ENCODE results near the gene AREG. TPM values are rescaled to one million over a fixed set of nuclear protein-coding genes. Genes with fewer than 3 reads are reported as not detected.
"Not testable (repeated sequence)": the region's sequence is repeated elsewhere in the genome, so short reads cannot be mapped to it uniquely, and the experiment has no call there.

Gene AREG
- total RNA-seq = 1 to 10 TPM in 1 of 8 experiments, under 1 TPM in 2, not detected in 5; 0.11 to 1.6 (median 0.21) TPM

DNA sequence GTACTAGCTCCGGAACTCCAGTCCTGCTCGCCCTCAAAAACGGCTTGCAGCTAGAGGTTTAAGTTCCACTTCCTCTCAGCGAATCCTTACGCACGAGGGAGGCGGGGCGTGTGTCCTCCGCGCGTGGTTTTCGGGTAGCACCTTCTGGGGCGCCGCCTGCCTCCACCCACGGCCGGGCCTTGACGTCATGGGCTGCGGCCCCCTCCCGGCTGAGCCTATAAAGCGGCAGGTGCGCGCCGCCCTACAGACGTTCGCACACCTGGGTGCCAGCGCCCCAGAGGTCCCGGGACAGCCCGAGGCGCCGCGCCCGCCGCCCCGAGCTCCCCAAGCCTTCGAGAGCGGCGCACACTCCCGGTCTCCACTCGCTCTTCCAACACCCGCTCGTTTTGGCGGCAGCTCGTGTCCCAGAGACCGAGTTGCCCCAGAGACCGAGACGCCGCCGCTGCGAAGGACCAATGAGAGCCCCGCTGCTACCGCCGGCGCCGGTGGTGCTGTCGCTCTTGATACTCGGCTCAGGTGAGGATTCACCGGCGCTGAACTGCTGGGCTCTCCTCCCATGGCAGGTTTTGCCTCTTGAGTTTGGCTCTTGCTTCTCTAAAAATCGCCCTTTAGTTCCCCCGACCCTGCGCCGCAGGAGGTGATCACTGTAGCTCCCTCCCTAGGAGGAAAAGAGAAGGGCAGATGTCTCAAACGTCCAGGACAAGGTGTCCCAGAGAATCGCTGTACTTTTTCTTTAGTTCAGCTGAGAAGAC, at the start of gene AREG:
TSS of gene AREG (plus strand) at position 246 of the 752 bp plus-strand sequence. CDS start at position 456, 210 bp downstream.
- in situ Hi-C loops (cut with MboI; ENCODE audit: low pct_unique_long_range_greater_than_20kb in 2 of 9, low sequenced_read_pairs in 9 of 9, unreplicated experiment in 9 of 9) = no loop called here
- 0 to 7% (median 3%) methylated on average over 1 to 20 of the region's 64 CpGs; no CpG with 5 or more reads in 2 of the 10 experiments for WGBS, 10 experiments
- Histone ChIP-seq H3K27ac (no peak within 1 kb of the TSS), H3K4me1 (replicated peaks in 1 of 2) (no peaks in the 10 kb centered on the region), H3K4me3 (peak within 1 kb of the TSS; percentile 29 to 46 (median 37))
- ATAC-seq (replicated peaks in 6 of 8) = peak; percentile 73 to 96 (median 86)

- ATAC-seq (replicated peaks in 6 of 8) = no peak
- H3K4me1 ChIP-seq (replicated peaks in 1 of 2) = no peaks in the 10 kb centered on the region
- no peak overlapping the region for H3K4me3 ChIP-seq
- H3K27ac ChIP-seq = no peak overlapping the region
- in situ Hi-C loops (cut with MboI; ENCODE audit: low pct_unique_long_range_greater_than_20kb in 2 of 9, low sequenced_read_pairs in 9 of 9, unreplicated experiment in 9 of 9) = loop anchor here in 1 of 9 experiments (25.0 kb wide), 1 partner anchor 267 kb away; no protein-coding TSS in a partner anchor
- 0 to 78% (median 29%) methylated on average over 1 to 2 of the region's 2 CpGs; no CpG with 5 or more reads in 1 of the 10 experiments for WGBS, 10 experiments
These were observed 49.3 kb upstream of the AREG start for GRCh38 chr4:74395633-74396032.

DNA sequence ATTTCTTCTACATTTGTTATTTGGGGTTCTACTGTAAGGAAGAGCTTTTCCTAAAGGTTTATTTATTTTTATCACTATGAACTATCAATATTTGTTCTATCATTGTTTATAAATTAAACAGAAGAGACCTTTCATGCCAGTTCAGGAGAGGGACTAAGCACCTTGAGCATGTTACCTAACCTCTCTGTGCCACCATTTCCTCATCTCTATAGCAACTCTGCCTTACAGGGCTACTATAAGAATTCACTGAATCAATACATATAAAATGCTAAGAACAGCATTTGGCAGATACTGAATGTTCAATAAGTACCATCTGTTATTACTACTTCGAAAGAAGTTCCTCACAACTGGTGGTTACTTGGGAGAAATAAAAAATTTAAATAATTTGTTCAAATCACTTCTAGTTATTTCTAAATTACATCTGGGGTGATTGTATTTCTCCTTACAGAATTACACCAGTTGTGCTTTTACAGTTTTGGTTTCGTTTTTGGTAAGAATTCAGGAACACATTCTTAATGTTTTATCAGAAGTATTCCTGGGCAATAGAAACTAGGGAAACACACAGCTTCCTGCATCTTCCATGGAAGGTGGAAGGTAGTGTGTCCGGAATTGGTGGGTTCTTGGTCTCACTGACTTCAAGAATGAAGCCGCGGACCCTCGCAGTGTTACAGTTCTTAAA, 47.0 kb upstream of the AREG start:
- peak in 1 of 8 experiments; percentile 20 for ATAC-seq (replicated peaks in 6 of 8)
- Histone ChIP-seq H3K4me3 (no peak overlapping the region), H3K27ac (no peak overlapping the region), H3K4me1 (replicated peaks in 1 of 2) (no peaks in the 10 kb centered on the region)
- 33 to 100% (median 69%) methylated on average over 1 to 5 of the region's 6 CpGs; no CpG with 5 or more reads in 1 of the 10 experiments for WGBS, 10 experiments
- in situ Hi-C loops (cut with MboI; ENCODE audit: low pct_unique_long_range_greater_than_20kb in 2 of 9, low sequenced_read_pairs in 9 of 9, unreplicated experiment in 9 of 9) = loop anchor here in 1 of 9 experiments (25.0 kb wide), 1 partner anchor 264 kb away; no protein-coding TSS in a partner anchor

- WGBS, 10 experiments = 60 to 94% (median 82%) methylated on average over 1 to 6 of the region's 32 CpGs; no CpG with 5 or more reads in 6 of the 10 experiments
- H3K4me3 ChIP-seq; ATAC-seq (replicated peaks in 6 of 8); H3K27ac ChIP-seq; H3K4me1 ChIP-seq (replicated peaks in 1 of 2): not testable (repeated sequence)
- in situ Hi-C loops (cut with MboI; ENCODE audit: low pct_unique_long_range_greater_than_20kb in 2 of 9, low sequenced_read_pairs in 9 of 9, unreplicated experiment in 9 of 9) = loop anchor here in 1 of 9 experiments (25.0 kb wide), 1 partner anchor 263 kb away; no protein-coding TSS in a partner anchor
These were observed 45.9 kb upstream of the AREG start for GRCh38 chr4:74398894-74399589.

- in situ Hi-C loops (cut with MboI; ENCODE audit: low pct_unique_long_range_greater_than_20kb in 2 of 9, low sequenced_read_pairs in 9 of 9, unreplicated experiment in 9 of 9) = no loop called here
- 27 to 89% (median 71%) methylated on average over 1 to 10 of the region's 10 CpGs for WGBS, 10 experiments
- no peaks in the 10 kb centered on the region for H3K4me1 ChIP-seq (replicated peaks in 1 of 2)
- H3K27ac ChIP-seq = no peak overlapping the region
- H3K4me3 ChIP-seq = no peak overlapping the region
- no peak for ATAC-seq (replicated peaks in 6 of 8)
These were observed 44.5 kb upstream of the AREG start for GRCh38 chr4:74400395-74400794.

DNA sequence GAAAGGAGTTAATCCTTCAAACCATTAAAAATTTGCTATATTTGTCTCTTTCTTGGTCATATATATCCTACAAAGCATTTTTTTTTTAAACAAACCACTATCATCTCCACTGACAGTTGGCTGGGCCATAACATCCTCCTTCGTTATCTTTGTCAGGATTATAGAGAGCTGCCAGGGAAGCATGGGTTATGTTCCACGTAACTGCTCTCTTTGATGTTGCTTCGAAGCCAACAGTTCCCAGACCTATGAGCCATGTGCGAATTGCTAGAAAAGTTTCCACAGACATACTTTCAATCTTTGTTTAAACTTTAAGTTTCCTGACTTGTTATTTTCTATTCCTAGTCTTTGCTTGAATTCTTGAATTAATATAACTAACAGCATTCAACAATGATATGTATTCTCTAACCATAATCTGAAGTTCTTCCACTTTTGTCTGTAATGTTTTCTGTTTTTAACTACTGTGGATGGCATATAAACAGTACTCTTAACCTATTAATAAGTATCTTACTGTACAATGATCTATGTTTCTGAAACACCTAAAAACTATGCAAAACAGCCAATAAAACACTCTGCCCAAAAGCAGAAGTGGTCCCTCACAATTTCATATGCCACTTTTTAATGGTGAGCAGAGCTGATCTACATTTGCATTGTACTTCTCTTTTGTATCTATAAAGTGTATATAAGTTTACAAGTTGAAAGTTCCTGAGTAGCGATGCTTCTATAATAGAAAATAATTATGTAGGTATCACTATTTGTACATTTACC, 42.1 kb upstream of the AREG start:
- in situ Hi-C loops (cut with MboI; ENCODE audit: low pct_unique_long_range_greater_than_20kb in 2 of 9, low sequenced_read_pairs in 9 of 9, unreplicated experiment in 9 of 9) = no loop called here
- H3K27ac ChIP-seq = no peak overlapping the region
- ATAC-seq (replicated peaks in 6 of 8) = no peak
- 13 to 100% (median 84%) methylated on average over 2 to 5 of the region's 5 CpGs for WGBS, 10 experiments
- H3K4me3 ChIP-seq = no peak overlapping the region
- no peaks in the 10 kb centered on the region for H3K4me1 ChIP-seq (replicated peaks in 1 of 2)

DNA sequence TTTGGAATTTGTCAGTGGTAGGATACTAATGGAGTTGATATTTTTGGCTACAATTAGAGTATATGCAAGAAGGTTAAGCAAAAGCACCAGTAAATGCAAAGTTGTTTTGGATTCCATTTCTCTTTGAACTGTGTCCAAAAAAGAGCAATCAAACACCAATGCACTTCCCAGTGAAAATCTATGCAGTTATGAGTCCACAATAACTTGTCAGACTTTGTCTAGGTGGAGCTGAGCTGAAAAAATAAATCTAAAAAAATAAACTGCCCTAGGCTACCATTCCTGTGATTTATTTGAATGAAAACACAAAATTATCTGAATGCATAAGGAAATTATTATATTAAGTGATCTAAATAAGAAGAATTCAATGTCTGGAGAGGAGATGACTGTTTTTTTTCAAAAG, 37.0 kb upstream of the AREG start:
- Histone ChIP-seq H3K4me1 (replicated peaks in 1 of 2) (peaks cover 0 to 8% of the 10 kb centered on the region in 2 donors), H3K4me3 (no peak overlapping the region), H3K27ac (no peak overlapping the region)
- ATAC-seq (replicated peaks in 6 of 8) = peak in 2 of 8 experiments; percentile 25 to 33
- in situ Hi-C loops (cut with MboI; ENCODE audit: low pct_unique_long_range_greater_than_20kb in 2 of 9, low sequenced_read_pairs in 9 of 9, unreplicated experiment in 9 of 9) = no loop called here

- peak in 2 of 8 experiments; percentile 41 to 75 for ATAC-seq (replicated peaks in 6 of 8)
- WGBS, 10 experiments = 23 to 100% (median 60%) methylated on average over 1 to 3 of the region's 3 CpGs; no CpG with 5 or more reads in 2 of the 10 experiments
- Histone ChIP-seq H3K27ac (no peak overlapping the region), H3K4me1 (replicated peaks in 1 of 2) (peaks cover 0 to 8% of the 10 kb centered on the region in 2 donors), H3K4me3 (no peak overlapping the region)
- in situ Hi-C loops (cut with MboI; ENCODE audit: low pct_unique_long_range_greater_than_20kb in 2 of 9, low sequenced_read_pairs in 9 of 9, unreplicated experiment in 9 of 9) = no loop called here
These were observed 36.3 kb upstream of the AREG start for GRCh38 chr4:74408639-74409038.

DNA sequence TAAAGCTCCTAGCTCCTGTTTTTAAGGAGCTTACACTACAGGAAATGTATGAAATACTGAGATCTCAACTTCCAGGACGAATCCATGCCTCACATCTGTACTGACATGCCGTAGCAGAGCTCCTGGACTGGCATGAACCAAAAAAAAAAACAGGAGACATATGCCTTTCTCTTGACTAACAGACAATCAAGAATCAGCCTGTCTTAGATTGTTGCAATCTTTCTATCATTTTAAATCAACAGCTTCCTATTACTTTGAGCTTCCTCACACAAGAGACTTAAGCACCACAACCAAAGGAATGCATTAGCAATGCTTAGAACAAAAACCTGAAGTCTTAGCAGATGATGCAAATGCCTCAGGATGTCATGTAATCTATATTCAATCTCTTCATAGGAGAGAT, 34.7 kb upstream of the AREG start:
- in situ Hi-C loops (cut with MboI; ENCODE audit: low pct_unique_long_range_greater_than_20kb in 2 of 9, low sequenced_read_pairs in 9 of 9, unreplicated experiment in 9 of 9) = no loop called here
- Histone ChIP-seq H3K4me3 (no peak overlapping the region), H3K27ac (no peak overlapping the region), H3K4me1 (replicated peaks in 1 of 2) (peaks cover 0 to 8% of the 10 kb centered on the region in 2 donors)
- 6 to 93% (median 58%) methylated on average over 2 of the region's 2 CpGs; no CpG with 5 or more reads in 6 of the 10 experiments for WGBS, 10 experiments
- peak in 2 of 8 experiments; percentile 52 to 62 for ATAC-seq (replicated peaks in 6 of 8)

DNA sequence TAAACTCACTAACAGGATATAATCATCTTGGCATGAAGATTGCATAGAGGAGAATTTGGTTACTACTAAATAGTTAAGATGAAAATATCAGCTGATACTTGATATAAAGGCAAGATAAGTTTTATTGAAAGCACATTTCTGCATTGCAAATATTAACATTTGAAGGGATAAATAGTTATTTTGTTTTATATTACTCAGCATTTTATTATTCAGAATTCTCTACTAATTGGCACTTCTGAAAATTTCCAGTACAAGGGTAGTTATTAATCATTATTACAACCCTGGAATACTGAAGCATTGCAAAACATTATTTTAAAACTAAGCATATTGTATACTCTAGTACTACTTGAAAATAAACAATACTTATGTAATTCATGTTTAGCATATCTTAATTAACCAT, 32.7 kb upstream of the AREG start:
- ATAC-seq (replicated peaks in 6 of 8) = no peak
- H3K27ac ChIP-seq = no peak overlapping the region
- in situ Hi-C loops (cut with MboI; ENCODE audit: low pct_unique_long_range_greater_than_20kb in 2 of 9, low sequenced_read_pairs in 9 of 9, unreplicated experiment in 9 of 9) = no loop called here
- peaks cover 0 to 8% of the 10 kb centered on the region in 2 donors for H3K4me1 ChIP-seq (replicated peaks in 1 of 2)
- no peak overlapping the region for H3K4me3 ChIP-seq

- Histone ChIP-seq H3K27ac (no peak overlapping the region), H3K4me1 (replicated peaks in 1 of 2) (peaks cover 0 to 8% of the 10 kb centered on the region in 2 donors), H3K4me3 (no peak overlapping the region)
- in situ Hi-C loops (cut with MboI; ENCODE audit: low pct_unique_long_range_greater_than_20kb in 2 of 9, low sequenced_read_pairs in 9 of 9, unreplicated experiment in 9 of 9) = no loop called here
- ATAC-seq (replicated peaks in 6 of 8) = no peak
These were observed 31.7 kb upstream of the AREG start for GRCh38 chr4:74413265-74413664.

DNA sequence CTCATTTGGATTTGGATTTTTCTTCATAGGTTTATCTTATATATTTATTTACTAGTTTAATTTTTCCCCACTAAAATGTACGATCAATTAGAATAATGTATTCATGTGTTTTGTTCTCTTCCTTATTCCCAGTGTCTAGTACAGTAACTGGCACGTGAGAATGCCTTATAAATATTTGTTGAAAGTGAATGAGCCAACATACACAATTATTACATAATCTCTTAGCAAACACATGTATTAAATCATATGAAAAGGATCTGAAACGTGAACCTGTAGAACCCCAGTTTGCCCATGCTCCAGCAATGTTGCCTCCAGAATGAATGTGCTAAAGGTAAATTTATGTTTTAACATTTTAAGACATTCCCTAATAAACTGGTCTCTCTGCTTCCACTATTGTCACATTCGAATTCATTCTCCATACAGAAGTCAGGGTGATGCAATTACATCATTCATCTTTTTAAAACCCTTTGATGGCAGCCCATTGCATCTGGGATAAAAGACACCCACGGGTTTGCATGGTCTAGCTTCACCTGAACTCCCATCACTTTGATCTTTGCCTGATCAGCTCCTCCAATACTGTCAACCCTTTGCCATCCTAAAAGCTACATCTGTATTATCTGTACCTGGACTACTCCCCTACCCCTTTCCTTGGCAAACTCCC, 30.7 kb upstream of the AREG start:
- ATAC-seq (replicated peaks in 6 of 8) = no peak
- no peak overlapping the region for H3K4me3 ChIP-seq
- H3K27ac ChIP-seq = no peak overlapping the region
- in situ Hi-C loops (cut with MboI; ENCODE audit: low pct_unique_long_range_greater_than_20kb in 2 of 9, low sequenced_read_pairs in 9 of 9, unreplicated experiment in 9 of 9) = no loop called here
- WGBS, 10 experiments = 12 to 85% (median 61%) methylated on average over 3 to 5 of the region's 5 CpGs
- H3K4me1 ChIP-seq (replicated peaks in 1 of 2) = peaks cover 0 to 8% of the 10 kb centered on the region in 2 donors
